Skeletal muscle cell (primary cell): ENCODE results near the gene IRF3.
"Not testable (repeated sequence)": the region's sequence is repeated elsewhere in the genome, so short reads cannot be mapped to it uniquely, and the experiment has no call there.

ENCODE experiments used
- DNase-seq: peaks from one replicate; pipeline ENCODE4 v3.0.0-alpha.2; 2010; ENCODE audit warnings: low read depth
- H3K4me3 ChIP-seq: 2 replicates; pipeline ENCODE4 v1.5.1; 2011; ENCODE audit warnings: low read depth, mild to moderate bottlenecking, control low read depth, low read length, moderate library complexity

Gene IRF3

GRCh38 chr19:49652551-49653465 lies 12.8 kb downstream of the IRF3 start:
- DNase-seq = no peak
- no peak overlapping the region for H3K4me3 ChIP-seq

DNA sequence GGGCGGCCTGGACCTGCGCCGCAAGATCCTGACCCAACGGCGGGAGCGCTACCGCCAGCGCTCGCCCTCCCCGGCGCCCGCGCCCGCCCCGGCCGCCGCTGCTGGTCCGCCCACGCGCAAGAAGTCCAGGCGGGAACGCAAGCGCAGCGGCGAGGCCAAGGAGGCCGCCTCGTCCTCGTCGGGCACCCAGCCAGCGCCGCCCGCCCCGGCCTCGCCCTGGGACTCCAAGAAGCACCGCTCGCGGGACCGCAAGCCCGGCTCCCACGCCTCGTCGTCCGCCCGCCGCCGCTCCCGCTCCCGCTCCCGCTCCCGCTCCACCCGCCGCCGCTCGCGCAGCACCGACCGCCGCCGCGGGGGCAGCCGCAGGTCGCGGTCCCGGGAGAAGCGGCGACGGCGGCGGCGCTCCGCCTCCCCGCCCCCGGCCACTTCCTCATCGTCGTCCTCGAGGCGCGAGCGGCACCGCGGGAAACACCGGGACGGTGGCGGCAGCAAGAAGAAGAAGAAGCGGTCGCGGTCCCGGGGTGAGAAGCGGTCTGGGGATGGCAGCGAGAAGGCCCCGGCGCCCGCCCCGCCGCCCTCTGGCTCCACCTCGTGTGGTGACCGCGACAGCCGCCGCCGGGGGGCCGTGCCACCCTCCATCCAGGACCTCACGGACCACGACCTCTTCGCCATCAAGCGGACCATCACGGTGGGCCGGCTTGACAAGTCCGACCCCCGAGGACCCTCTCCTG lies 13.7 kb downstream of the IRF3 start:
- H3K4me3 ChIP-seq = no peak overlapping the region

DNA sequence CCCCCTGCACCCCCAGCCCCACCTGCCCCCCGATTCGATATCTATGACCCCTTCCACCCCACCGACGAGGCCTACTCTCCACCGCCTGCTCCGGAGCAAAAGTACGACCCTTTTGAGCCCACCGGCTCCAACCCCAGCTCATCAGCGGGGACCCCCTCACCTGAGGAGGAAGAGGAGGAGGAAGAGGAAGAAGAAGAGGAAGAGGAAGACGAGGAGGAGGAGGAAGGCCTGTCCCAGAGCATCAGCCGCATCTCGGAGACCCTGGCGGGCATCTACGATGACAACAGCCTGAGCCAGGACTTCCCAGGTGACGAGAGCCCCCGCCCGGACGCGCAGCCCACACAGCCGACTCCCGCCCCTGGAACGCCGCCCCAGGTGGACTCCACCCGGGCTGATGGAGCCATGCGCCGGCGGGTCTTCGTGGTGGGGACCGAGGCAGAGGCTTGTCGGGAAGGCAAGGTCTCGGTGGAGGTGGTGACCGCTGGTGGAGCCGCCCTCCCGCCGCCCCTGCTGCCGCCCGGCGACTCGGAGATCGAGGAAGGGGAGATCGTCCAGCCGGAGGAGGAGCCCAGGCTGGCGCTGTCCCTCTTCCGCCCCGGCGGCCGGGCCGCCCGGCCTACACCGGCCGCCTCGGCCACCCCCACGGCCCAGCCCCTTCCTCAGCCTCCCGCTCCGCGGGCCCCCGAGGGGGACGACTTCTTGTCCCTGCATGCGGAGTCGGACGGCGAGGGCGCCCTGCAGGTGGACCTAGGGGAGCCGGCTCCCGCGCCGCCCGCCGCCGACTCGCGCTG lies 14.4 kb downstream of the IRF3 start:
- H3K4me3 ChIP-seq = no peak overlapping the region
- no peak for DNase-seq

More for the DNA sequence above, 13.7 kb downstream of the IRF3 start:
- DNase-seq = no peak

GRCh38 chr19:49646586-49646985 lies 19.1 kb downstream of the IRF3 start:
- no peak for DNase-seq
- no peak overlapping the region for H3K4me3 ChIP-seq

GRCh38 chr19:49645995-49646394 lies 19.7 kb downstream of the IRF3 start:
- H3K4me3 ChIP-seq = no peak overlapping the region
- no peak for DNase-seq

GRCh38 chr19:49645592-49645991 lies 20.1 kb downstream of the IRF3 start:
- H3K4me3 ChIP-seq = no peak overlapping the region
- no peak for DNase-seq

GRCh38 chr19:49643466-49643865 lies 22.2 kb downstream of the IRF3 start:
- H3K4me3 ChIP-seq = peak overlapping the region; percentile 99

DNA sequence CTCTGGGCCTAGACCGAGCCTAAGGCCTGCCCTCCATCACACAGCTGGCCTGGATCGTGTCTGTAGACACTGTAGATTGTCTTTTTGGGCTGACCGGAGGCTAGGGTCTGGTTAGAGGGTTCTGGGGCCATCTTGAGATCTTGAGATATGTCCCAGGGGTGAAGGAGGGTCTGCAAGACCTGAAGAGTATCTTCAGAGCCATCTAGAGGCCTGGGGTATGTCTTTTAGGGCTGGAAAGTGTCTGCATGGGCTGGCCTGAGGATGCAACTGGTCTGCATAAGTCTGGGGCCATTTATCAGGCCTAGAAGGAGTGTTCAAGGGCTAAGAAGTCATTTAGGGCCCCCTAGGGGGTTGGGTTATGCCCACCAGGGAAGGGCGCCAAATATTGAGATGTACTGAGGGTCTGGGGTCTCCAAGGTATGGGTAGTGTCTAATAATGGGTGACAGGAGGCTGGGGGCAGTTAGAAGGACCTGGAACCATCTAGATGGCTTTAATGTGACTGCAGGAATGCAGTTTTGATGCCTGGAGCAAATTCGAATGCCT lies 23.1 kb downstream of the IRF3 start:
- H3K4me3 ChIP-seq = peak overlapping the region; percentile 99
- DNase-seq = no peak

More at GRCh38 chr19:49643466-49643865, 22.2 kb downstream of the IRF3 start:
- DNase-seq = no peak

DNA sequence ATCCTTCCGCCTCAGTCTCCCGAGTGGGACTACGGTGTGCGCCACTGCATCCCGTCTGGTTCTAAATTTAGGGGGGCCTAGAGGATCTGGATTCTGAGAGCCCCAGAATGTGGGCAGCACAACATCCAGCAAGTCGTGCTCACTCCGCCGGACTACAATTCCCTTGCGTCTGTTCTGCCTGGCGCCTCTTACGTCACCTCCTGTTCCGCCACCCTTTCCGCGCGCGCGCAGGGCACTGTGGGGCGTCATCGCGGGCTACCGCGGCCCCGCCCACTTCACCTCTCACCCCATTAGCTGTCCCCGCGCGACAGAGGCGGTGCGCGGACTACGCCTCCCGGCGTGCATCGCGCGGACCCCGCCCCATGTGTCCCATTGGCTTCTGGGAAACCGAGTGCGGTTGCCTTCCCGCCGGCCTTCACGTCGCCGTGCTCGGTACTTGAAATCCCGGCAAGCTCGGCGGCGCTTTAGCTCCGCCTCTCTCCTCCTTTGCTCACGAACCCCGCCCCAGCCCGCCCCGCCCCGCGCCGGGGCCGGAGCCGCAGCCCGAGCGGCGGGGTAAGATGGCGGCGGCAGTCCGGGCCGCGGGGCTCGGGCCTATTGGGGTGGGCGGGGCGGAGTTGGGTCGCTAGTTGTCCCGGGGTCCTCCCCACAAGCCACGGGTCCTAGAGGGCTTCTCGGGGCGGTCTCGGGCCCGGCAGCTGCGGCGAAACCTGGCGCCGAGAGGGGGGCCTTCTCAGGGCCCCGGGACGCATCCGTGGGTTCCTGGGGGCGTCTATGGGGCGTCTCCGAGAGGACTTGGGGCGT lies 23.8 kb downstream of the IRF3 start, which contains the start of gene SCAF1:
Gene SCAF1, plus strand, starts transcription at position 522 of the 804 bp plus-strand sequence. CDS start 2,818 bp downstream, outside the sequence.
- peak within 1 kb of the TSS; percentile 99 for H3K4me3 ChIP-seq
- peak; percentile 98 for DNase-seq

- DNase-seq = peak; percentile 99
- H3K4me3 ChIP-seq = peak within 1 kb of the TSS; percentile 99
Measured at GRCh38 chr19:49640113-49640898, 25.4 kb downstream of the IRF3 start, which contains the start of gene RRAS. Gene RRAS (minus strand): TSS chr19:49640143. CDS start chr19:49640098, 45 bp downstream.

DNA sequence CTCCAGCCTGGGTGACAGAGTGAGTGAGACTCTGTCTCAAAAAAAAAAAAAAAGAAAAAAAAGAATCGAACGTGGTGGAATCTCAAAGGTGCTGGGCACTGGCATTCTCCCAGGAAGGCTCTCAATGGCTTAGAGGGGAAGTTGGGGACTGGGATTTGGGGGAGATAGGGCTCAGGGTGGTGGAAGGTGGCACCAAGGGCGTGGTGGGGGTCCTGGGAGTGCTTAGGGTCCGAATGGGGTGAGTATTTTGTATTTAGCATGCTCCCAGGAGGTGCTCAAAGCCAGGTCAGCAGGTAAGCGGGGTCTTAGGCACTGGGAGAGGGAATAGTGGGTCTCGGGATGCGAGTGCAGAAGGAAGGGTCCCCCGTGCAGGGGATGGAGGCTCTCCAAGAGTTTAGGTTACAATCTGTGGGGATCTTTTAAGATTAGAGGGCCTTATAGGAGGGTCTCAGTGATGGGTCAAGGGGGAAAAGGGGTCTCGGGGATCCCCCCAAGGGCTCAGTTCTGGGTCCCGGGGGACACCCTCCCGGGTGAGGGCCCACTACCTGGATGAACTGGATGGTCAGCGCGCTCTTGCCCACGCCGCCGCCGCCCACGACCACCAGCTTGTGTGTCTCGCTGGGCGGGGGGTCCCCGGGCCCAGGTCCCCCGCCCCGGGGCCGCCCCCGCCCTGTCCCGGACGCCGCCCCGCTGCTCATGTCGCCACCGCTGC lies 26.1 kb downstream of the IRF3 start:
- no peak for DNase-seq
- H3K4me3 ChIP-seq = peak overlapping the region; percentile 78

DNA sequence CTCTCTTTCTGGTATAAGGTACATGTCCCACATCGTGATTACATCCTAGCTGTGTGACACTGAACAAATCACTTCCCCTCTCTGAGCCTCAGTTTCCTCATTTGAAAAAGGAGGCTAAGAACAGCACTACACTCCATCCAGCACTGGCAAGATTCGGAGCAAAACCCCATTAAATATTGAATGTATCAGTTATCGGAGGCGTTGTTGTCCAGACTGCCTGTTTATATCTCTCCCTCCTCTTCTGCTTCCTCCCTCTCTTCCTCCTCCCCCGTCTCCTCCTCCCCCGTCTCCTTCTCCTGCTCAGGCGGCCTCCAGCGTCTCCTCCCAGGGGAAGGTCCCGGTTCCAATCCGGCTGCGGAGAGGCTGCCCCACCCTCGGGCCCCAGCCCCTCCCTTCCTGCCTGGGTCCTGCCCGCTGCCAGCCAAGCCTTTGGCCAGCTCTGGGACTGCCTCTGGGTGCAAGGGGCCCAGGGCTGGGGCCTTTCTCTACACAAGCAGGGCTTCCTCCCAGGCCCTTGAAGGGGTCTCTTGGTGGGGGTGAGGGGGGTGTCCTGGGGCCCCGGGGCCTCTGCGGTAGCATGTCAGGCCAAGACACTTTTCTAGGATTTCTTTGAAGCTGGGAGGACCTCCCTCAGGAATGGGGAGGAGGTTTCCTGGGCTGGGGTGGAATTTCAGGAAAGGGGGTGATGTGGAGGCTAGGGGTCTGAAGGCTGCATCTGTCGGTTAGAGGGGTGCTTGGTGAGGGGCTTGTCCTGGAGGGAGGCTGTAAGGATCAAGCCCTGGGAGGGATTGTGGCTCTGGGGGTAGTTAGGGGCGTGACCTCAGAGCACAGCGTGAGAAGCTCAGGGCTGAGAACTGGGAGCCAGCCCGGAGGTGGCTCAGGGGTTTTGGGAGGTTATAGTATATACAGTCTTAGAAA lies 27.6 kb downstream of the IRF3 start:
- peak; percentile 36 for DNase-seq
- peak overlapping the region; percentile 78 for H3K4me3 ChIP-seq

DNA sequence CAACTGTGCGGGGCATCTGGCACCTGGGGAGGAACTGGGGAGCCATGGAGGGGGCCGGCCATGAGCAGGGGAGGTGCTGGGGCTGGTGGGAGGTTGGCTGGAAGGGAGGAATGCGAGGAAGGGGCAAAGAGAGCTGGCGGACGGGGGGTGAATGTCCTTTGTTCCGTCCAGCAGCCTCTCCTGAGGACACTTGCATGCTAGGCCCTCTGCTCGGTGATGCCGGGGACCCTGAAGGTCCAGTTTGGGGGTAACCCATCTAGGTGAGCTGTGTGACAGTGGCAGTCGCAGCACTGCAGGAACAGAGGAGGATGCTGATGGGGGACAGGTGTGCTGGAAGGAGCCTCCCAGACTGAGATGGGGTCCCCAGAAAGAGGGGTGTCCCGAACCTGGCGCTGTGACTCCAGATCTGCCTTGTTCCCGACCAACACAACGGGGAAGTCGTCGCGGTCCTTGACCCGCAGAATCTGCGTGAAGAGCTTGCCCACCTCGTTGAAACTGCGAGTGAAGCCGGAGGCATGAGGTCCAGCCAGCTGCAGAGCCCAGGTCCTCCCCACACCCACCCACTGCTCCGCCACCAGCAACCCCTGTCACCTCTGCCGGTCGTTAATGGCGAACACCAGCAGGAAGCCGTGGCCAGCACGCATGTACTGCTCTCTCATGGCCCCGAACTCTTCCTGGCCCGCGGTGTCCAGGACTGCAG lies 29.3 kb downstream of the IRF3 start:
- H3K4me3 ChIP-seq = no peak overlapping the region
- DNase-seq = no peak

GRCh38 chr19:49635530-49636232 lies 30.0 kb downstream of the IRF3 start:
- DNase-seq = no peak
- H3K4me3 ChIP-seq = no peak overlapping the region

GRCh38 chr19:49633273-49633672 lies 32.4 kb downstream of the IRF3 start:
- not testable (repeated sequence) for H3K4me3 ChIP-seq, DNase-seq
